SKM-1 (cell line): ENCODE results near the gene IGF2BP3.
A peak's percentile ranks its signal among the peaks of the same experiment; 100 is the strongest.

Experiments used
- DNase-seq: peaks from one replicate; lab custom pipeline; 2025; ENCODE audit not compliant: unreplicated experiment; lab: John Stamatoyannopoulos, UW

The IGF2BP3 gene

DNA sequence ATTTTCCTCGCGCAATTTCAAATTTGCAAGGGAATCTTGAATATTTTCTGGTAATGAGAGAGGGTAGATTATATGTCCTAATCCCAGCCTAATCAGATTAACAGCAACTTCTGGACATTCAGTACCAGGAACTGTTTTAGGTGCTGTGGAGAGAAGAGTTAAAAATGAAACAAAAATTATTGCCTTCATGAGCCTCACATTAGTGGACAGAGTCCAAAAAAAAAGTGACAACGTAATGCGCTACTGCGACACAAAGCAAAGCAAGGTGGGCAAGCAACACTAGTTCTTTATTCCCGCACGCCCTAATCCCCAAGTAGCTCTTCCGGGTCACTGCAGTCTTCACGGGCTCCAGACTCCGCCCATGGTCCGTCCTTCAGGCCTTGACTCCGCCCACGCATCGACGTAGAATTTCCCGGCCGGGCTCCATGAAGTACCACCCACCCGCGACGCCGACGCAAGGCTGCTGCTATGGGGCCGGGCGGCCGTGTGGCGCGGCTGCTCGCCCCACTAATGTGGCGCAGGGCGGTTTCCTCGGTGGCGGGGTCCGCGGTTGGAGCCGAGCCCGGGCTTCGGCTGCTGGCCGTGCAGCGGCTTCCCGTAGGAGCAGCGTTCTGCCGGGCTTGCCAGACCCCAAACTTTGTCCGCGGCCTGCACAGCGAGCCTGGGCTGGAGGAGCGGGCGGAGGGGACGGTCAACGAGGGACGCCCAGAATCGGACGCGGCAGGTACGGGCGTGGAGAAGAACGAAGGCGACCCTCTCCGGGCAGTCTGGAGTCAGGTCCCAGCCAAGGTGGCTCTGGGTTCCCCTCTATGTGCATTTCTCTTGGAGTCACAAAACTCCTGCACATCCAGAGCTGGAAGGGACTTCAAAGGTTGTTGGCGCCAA, 171.2 kb downstream of the IGF2BP3 start, which contains the start of gene MALSU1:
Gene MALSU1, plus strand, starts transcription at position 455 of the 885 bp plus-strand sequence. Its CDS starts 14 bp downstream, at position 469.
- DNase-seq, result peak; percentile 87

- no peak for DNase-seq
These were observed 172.0 kb downstream of the IGF2BP3 start for GRCh38 chr7:23298141-23298881.

GRCh38 chr7:23295401-23295697, 174.9 kb downstream of the IGF2BP3 start:
- no peak for DNase-seq

DNA sequence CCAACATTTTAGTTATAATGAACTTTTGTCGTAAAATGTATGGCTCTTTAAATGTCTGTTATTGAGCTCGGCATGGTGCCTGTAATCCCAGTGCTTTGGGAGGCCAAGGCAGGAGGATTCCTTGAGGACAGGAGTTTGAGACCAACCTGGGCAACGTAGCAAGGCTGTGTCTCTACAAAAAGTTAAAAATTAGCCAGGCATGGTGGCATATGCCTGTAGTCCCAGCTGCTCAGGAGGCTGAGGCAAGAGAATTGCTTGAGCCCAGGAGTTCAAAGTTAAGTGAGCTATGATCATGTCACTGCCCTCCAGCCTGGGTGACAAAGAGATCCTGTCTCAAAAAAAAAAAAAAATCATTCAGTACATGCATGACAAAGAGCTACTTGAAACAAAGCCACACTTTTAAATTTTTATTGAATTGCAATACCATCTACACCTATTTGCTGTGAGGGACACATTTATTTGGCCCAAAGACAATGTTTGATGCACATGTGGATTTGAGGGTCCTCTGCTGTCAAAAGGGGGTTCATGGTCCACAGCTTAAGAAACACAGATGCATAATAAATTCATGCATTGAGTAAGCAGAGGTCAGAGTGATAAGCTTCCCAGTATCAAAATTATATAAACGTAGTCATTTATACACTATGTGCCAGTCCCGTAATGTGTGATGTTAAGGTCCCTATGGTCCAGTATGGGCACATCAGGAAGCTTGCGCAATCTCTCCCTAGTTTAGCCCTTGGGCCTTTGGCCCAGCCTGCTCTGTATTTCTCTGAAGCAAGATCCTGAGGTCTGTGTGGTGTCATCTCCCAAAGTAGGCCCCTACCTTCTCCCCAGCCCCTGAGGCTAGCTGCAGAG, 175.5 kb downstream of the IGF2BP3 start:
- peak; percentile 71 for DNase-seq

- no peak for DNase-seq
These were observed 176.7 kb downstream of the IGF2BP3 start for GRCh38 chr7:23293500-23294073.

- no peak for DNase-seq
These were observed 177.7 kb downstream of the IGF2BP3 start for GRCh38 chr7:23292623-23293022.

DNA sequence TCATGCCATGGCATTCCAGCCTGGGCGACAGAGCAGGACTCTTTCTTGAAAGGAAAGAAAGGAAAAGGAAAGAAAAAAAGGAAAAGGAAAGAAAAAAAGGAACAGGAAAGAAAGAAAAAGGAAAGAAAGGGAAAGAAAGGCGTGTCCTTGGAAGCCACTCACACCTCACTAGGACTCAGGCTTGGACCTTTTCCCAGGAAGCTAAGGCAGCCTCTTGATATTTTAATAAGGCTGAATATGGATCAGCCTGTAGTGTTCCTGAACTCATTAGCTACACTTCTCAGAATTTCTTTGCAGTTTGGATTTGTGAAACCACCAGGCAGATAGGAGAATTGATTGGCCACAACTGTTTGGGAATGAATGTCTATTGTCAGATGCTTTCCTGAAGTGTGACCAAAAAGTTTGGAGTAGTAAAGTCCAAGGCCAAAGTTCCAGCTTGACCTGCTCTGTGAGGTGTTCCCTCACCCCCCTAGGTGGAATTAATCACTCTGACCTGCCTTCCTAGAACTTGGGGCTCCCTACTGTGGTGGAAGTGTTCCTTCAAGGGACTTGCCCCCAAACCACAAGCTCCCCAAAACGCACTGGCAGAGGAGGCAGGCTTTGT, 178.2 kb downstream of the IGF2BP3 start:
- no peak for DNase-seq

- no peak for DNase-seq
These were observed 179.3 kb downstream of the IGF2BP3 start for GRCh38 chr7:23290993-23291392.

DNA sequence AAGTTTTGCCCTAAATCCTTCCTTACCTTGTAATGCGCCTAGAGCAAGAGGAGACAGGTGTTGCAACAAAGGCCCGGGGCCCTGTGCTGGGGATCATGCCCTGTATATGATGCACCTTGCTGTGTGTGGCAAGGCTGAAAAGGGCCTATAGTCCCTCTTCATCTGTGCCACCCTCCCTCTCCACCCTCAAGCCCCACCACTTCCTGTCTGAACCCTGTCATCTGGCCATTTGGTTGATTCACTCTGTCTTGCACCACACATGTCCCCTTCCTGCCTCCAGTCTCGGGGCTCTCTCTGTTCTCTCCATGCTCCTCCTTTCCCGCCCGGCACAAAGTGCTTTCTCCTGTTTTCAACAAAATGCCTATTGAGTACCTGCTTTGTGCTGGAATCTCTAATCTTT, 182.7 kb downstream of the IGF2BP3 start:
- peak; percentile 38 for DNase-seq

DNA sequence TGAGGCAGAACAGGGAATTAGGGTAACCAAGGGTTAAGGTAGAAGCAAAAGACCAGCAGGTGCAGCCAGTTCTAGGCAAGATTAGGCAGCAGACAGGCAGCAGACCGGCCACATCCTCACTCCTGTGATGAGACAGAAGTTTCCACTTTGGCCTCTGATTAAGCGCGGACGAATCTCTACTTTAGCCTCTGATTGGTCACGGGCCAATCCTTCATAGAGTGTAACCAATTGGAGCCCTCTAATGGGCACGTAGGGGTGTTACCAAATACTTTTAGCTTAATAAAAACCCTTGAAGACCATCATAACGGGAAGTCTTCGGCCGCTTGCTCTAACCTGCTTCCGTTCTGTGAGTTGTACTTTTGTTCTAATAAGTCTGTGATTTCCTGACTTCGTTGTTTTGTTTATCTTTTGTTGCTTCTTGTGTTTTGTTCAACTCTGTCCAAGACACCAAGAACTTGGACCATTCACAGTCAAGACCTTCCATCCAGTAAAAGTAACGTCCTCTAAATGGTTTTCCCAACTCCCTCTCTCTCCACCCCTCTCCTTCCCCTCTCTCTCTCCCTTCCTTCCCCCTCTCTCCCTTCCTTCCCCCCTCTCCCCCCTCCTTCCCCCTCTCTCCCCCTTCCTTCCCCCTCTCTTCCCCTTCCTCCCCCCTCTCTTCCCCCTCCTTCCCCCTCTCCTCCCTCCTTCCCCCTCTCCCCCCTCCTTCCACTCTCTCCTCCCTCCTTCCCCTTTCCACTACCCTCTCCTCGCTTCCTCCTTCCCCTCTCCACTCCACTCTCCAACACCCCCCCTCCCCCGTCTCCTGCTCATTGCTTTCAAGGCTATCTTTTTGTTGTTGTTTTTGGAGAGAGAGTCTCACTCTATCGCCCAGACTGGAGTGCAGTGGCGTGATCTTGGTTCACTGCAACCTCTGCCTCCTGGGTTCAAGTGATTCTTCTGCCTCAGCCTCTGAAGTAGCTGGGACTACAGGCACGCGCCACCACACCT, 184.3 kb downstream of the IGF2BP3 start:
- no peak for DNase-seq

DNA sequence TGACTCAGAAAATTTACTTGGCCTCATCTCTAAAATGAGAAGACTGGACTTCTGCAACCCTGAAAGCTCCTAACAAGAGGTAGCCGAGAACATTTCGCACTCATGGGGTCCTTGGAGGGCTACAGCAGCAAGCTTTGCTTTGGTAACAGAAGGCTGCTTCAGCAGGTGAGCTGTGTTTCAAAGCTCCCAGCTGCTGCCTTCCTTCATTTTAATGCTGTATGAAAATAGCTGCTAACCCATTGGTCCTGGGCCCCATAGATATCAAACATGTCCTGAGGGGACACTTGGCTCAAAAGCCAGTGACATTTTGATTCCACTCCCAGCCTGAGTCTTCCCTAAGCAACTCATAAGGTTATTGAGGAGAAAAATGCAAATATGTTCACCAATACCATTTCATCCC, 185.4 kb downstream of the IGF2BP3 start:
- DNase-seq, result no peak

GRCh38 chr7:23283086-23283485, 187.2 kb downstream of the IGF2BP3 start:
- DNase-seq, result no peak

DNA sequence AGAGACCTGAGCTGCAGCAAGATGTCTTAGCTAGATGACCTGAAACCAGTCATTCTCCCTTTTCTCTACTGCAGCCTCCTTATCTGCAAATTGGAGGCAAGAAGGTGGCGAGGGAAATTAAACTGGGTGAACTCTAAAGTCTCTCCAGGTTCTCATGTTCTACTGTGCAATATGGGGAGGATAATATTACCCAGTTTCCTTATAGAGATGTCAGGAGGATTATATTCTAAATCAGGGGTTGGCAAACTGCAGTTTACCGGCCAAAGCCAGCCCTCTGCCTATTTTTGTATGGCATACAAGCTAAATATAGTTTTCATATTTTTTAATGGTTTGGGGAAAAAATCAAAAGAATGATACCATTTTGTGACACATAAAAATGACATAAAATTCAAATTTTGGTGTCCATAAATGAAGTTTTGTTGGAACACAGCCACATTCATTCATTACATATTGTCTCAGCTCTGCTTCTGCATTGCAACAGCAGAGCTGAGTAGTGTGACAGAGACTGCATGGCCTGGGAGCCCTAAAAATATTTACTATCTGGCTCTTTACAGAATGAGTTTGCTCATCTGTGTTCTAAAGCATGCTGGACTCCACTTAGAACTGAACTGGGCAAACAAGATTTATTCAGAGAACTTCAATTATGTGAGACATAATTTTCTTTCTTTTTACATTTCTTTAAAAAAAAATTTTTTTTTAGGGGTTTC, 190.3 kb downstream of the IGF2BP3 start:
- no peak for DNase-seq

GRCh38 chr7:23277359-23277989, 192.8 kb downstream of the IGF2BP3 start:
- peak; percentile 81 for DNase-seq

DNA sequence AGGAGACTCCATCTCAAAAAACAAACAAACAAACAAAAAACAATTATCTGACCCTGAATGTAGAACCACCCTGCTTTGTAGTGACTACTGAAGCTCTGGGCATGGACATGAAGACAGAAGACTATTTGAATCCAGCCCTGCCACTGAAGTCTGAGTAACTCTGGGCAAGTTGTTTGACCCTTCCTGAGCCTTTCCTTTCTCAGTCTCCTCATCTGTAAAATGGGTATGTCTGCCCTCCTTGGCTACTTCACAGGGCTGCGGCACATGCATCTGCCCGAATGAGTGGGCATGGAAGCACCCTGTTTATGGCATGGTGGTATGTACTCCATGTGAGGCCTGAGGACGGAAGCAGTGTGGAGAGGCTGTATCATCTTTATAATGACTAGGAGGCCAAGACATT, 193.3 kb downstream of the IGF2BP3 start:
- DNase-seq, result no peak

DNA sequence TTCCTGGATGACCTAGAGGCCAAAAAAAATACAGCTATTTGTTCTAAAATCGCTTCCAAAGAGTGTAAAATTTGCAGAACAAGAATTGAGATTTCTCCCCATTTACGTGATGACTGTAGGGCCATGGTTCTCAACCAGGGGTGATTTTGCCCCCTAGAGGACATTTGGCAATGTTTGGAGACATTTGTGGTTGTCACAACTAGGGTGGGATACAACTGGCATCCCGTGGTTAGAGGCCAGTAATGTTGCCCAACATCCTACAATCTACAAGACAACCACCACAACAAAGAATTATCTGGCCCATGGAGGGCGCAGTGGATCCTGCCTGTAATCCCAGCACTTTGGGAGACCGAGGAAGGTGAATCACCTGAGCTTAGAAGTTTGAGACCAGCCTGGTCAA, 193.9 kb downstream of the IGF2BP3 start:
- no peak for DNase-seq

- DNase-seq, result no peak
These were observed 194.4 kb downstream of the IGF2BP3 start for GRCh38 chr7:23275912-23276311.

GRCh38 chr7:23273141-23273599, 197.1 kb downstream of the IGF2BP3 start:
- DNase-seq, result peak; percentile 75
